K562 (cell line): ENCODE measurements around the gene EXT2. TPM values are rescaled to one million over a fixed set of nuclear protein-coding genes. Genes with fewer than 3 reads are reported as not detected.

Source experiments
- polyA plus RNA-seq, 8 experiments: library from polyadenylated mRNA; depleted of rRNA in 4 of 8; stranded (reverse) in 5 of 8; unstranded in 3 of 8; fragments of >200 nt; fragmentation: Nextera tagmentation in 2 of 8; fragmentation: Illumina TruSeq in 1 of 8; extraction: Ambion mirVana in 2 of 8; extraction: Trizol in 1 of 8; gene quantifications; 2 replicates each; pipeline versions ENCODE4 v1.2.1 to v1.2.3, GENCODE V29; 2011 to 2014; ENCODE audit warnings: inconsistent platforms in 1 of 8, missing spikeins in 1 of 8
- total RNA-seq, 7 experiments: library from RNA; depleted of rRNA in 6 of 7; stranded (reverse); fragments of >200 nt in 6 of 7; fragmentation: Illumina TruSeq in 2 of 7; extraction: Trizol in 2 of 7; gene quantifications; 2 replicates each; pipeline versions ENCODE4 v1.2.1 to v1.2.3, GENCODE V29; 2011 to 2021; ENCODE audit warnings: low replicate concordance in 1 of 7

EXT2 gene
- total and polyA plus RNA-seq, 9 of the 15 experiments (the other 6 are each of a cell fraction or from before 2014, with no cell fraction given): 7.5 to 52.1 (median 38.1) TPM

Other genes with a start within 250 kb of the EXT2 start
- gene ALKBH3, start 214.8 kb upstream of the EXT2 start, total RNA-seq (2014; rRNA removed): 37.6 and 38.6 TPM in 2 replicates
- gene ALKBH3, start 214.8 kb upstream of the EXT2 start, total RNA-seq (2014; rRNA removed; fragmentation: Illumina TruSeq; extraction: Trizol): 42.5 TPM in 2 replicates
- gene ALKBH3, start 214.8 kb upstream of the EXT2 start, total RNA-seq (2015; rRNA removed; fragmentation: Illumina TruSeq; extraction: Trizol): 42.2 and 42.9 TPM in 2 replicates
- gene ALKBH3, start 214.8 kb upstream of the EXT2 start, total RNA-seq (2021): 33.1 and 37.9 TPM in 2 replicates
- 25.5 and 30.0 TPM in 2 replicates for gene ALKBH3, start 214.8 kb upstream of the EXT2 start, polyA plus RNA-seq (2011; rRNA removed)
- gene ALKBH3, start 214.8 kb upstream of the EXT2 start, polyA plus RNA-seq (2014; fragmentation: Illumina TruSeq; extraction: Trizol): 45.1 and 49.9 TPM in 2 replicates
- gene ALKBH3, start 214.8 kb upstream of the EXT2 start, polyA plus RNA-seq (2014; fragmentation: Nextera tagmentation; extraction: Ambion mirVana): 10 to 100 TPM; 16.0 to 25.0 TPM
- 24.3 and 36.5 TPM in 2 replicates for gene ALKBH3, start 214.8 kb upstream of the EXT2 start, polyA plus RNA-seq (2014; rRNA removed)
- gene C11orf96, start 153.0 kb upstream of the EXT2 start, total RNA-seq (2014; rRNA removed): 6.8 and 9.6 TPM in 2 replicates
- 0.26 and 0.40 TPM in 2 replicates for gene C11orf96, start 153.0 kb upstream of the EXT2 start, total RNA-seq (2014; rRNA removed; fragmentation: Illumina TruSeq; extraction: Trizol)
- gene C11orf96, start 153.0 kb upstream of the EXT2 start, total RNA-seq (2015; rRNA removed; fragmentation: Illumina TruSeq; extraction: Trizol): 0.83 and 0.90 TPM in 2 replicates
- gene C11orf96, start 153.0 kb upstream of the EXT2 start, total RNA-seq (2021): 7.7 and 8.5 TPM in 2 replicates
- 1.2 and 2.0 TPM in 2 replicates for gene C11orf96, start 153.0 kb upstream of the EXT2 start, polyA plus RNA-seq (2011; rRNA removed)
- 0.16 and 0.73 TPM in 2 replicates for gene C11orf96, start 153.0 kb upstream of the EXT2 start, polyA plus RNA-seq (2014; fragmentation: Illumina TruSeq; extraction: Trizol)
- gene C11orf96, start 153.0 kb upstream of the EXT2 start, polyA plus RNA-seq (2014; fragmentation: Nextera tagmentation; extraction: Ambion mirVana): under 1 TPM; 0.08 to 0.14 TPM
- gene C11orf96, start 153.0 kb upstream of the EXT2 start, polyA plus RNA-seq (2014; rRNA removed): 6.6 and 10.8 TPM in 2 replicates
- not detected in 2 replicates for gene ACCSL, start 47.7 kb upstream of the EXT2 start, total RNA-seq (2014; rRNA removed)
- gene ACCSL, start 47.7 kb upstream of the EXT2 start, total RNA-seq (2014; rRNA removed; fragmentation: Illumina TruSeq; extraction: Trizol): not detected in 2 replicates
- gene ACCSL, start 47.7 kb upstream of the EXT2 start, total RNA-seq (2015; rRNA removed; fragmentation: Illumina TruSeq; extraction: Trizol): not detected in 2 replicates
- gene ACCSL, start 47.7 kb upstream of the EXT2 start, total RNA-seq (2021): not detected in 2 replicates
- gene ACCSL, start 47.7 kb upstream of the EXT2 start, polyA plus RNA-seq (2011; rRNA removed): not detected in 2 replicates
- not detected in 2 replicates for gene ACCSL, start 47.7 kb upstream of the EXT2 start, polyA plus RNA-seq (2014; fragmentation: Illumina TruSeq; extraction: Trizol)
- not detected for gene ACCSL, start 47.7 kb upstream of the EXT2 start, polyA plus RNA-seq (2014; fragmentation: Nextera tagmentation; extraction: Ambion mirVana)
- gene ACCSL, start 47.7 kb upstream of the EXT2 start, polyA plus RNA-seq (2014; rRNA removed): not detected in 2 replicates
- 14.8 and 16.3 TPM in 2 replicates for gene ACCS, start 29.4 kb upstream of the EXT2 start, total RNA-seq (2014; rRNA removed)
- gene ACCS, start 29.4 kb upstream of the EXT2 start, total RNA-seq (2014; rRNA removed; fragmentation: Illumina TruSeq; extraction: Trizol): 11.3 and 11.8 TPM in 2 replicates
- gene ACCS, start 29.4 kb upstream of the EXT2 start, total RNA-seq (2015; rRNA removed; fragmentation: Illumina TruSeq; extraction: Trizol): 10.1 and 10.7 TPM in 2 replicates
- 19.5 and 21.1 TPM in 2 replicates for gene ACCS, start 29.4 kb upstream of the EXT2 start, total RNA-seq (2021)
- 19.8 and 27.9 TPM in 2 replicates for gene ACCS, start 29.4 kb upstream of the EXT2 start, polyA plus RNA-seq (2011; rRNA removed)
- 18.0 and 20.2 TPM in 2 replicates for gene ACCS, start 29.4 kb upstream of the EXT2 start, polyA plus RNA-seq (2014; fragmentation: Illumina TruSeq; extraction: Trizol)
- 1 to 10 TPM; 4.2 to 6.3 TPM for gene ACCS, start 29.4 kb upstream of the EXT2 start, polyA plus RNA-seq (2014; fragmentation: Nextera tagmentation; extraction: Ambion mirVana)
- gene ACCS, start 29.4 kb upstream of the EXT2 start, polyA plus RNA-seq (2014; rRNA removed): 25.9 and 29.9 TPM in 2 replicates
- 0.65 and 1.0 TPM in 2 replicates for gene ALX4, start 214.5 kb downstream of the EXT2 start, total RNA-seq (2014; rRNA removed)
- 0.22 and 0.33 TPM in 2 replicates for gene ALX4, start 214.5 kb downstream of the EXT2 start, total RNA-seq (2014; rRNA removed; fragmentation: Illumina TruSeq; extraction: Trizol)
- 0.60 and 0.62 TPM in 2 replicates for gene ALX4, start 214.5 kb downstream of the EXT2 start, total RNA-seq (2015; rRNA removed; fragmentation: Illumina TruSeq; extraction: Trizol)
- gene ALX4, start 214.5 kb downstream of the EXT2 start, total RNA-seq (2021): 1.1 and 1.2 TPM in 2 replicates
- 0.14 and 0.81 TPM in 2 replicates for gene ALX4, start 214.5 kb downstream of the EXT2 start, polyA plus RNA-seq (2011; rRNA removed)
- gene ALX4, start 214.5 kb downstream of the EXT2 start, polyA plus RNA-seq (2014; fragmentation: Illumina TruSeq; extraction: Trizol): 0.64 and 0.78 TPM in 2 replicates
- under 1 TPM; 0.07 to 0.13 TPM for gene ALX4, start 214.5 kb downstream of the EXT2 start, polyA plus RNA-seq (2014; fragmentation: Nextera tagmentation; extraction: Ambion mirVana)
- 0.23 and 0.51 TPM in 2 replicates for gene ALX4, start 214.5 kb downstream of the EXT2 start, polyA plus RNA-seq (2014; rRNA removed)